Neural cell (in vitro differentiated cells): ENCODE results near the gene TBC1D10B. TPM values are rescaled to one million over a fixed set of nuclear protein-coding genes. Genes with fewer than 3 reads are reported as not detected.

Experiments used
- H2AFZ ChIP-seq: fragments of 200-600, 300-800 bp; sonication (generic), shearing (Covaris generic); 2 replicates; pipeline ENCODE4 v1.6.0; 2014; ENCODE audit warnings: low read depth, mild to moderate bottlenecking, antibody characterized with exemption, low read length, moderate library complexity
- H3F3A ChIP-seq: fragments of 200-600 bp; shearing (Covaris generic); 2 replicates; pipeline ENCODE4 v1.6.1; 2016; ENCODE audit warnings: mild to moderate bottlenecking, moderate library complexity, mixed read lengths, antibody characterized with exemption, low read length; ENCODE audit not compliant: insufficient read depth, poor library complexity, severe bottlenecking
- H3K27ac ChIP-seq: fragments of 200-600, 300-800 bp; sonication (generic), shearing (Covaris generic); 2 replicates; pipeline ENCODE4 v1.5.1; 2014; ENCODE audit warnings: mild to moderate bottlenecking, low read length, moderate library complexity
- H3K27me3 ChIP-seq: fragments of 300-800, 200-600 bp; sonication (generic), shearing (Covaris generic); 2 replicates; pipeline ENCODE4 v1.6.0; 2014; ENCODE audit warnings: mild to moderate bottlenecking, low read depth, low read length, moderate library complexity; ENCODE audit not compliant: insufficient read depth
- H3K36me3 ChIP-seq: fragments of 300-800, 200-600 bp; sonication (generic), shearing (Covaris generic); 2 replicates; pipeline ENCODE4 v1.5.1; 2014; ENCODE audit warnings: mild to moderate bottlenecking, antibody characterized with exemption, low read length, moderate library complexity; ENCODE audit not compliant: insufficient read depth
- H3K4me2 ChIP-seq: fragments of 300-800, 200-600 bp; sonication (generic), shearing (Covaris generic); 2 replicates; pipeline ENCODE4 v1.6.0; 2014; ENCODE audit warnings: mild to moderate bottlenecking, low read length
- H3K4me3 ChIP-seq: fragments of 300-800, 200-600 bp; sonication (generic), shearing (Covaris generic); 2 replicates; pipeline ENCODE4 v1.5.1; 2014; ENCODE audit warnings: mild to moderate bottlenecking, low read length, moderate library complexity
- H3K79me2 ChIP-seq: fragments of 200-600 bp; shearing (Covaris generic); replicated peaks from 2 replicates; pipeline ENCODE4 v1.6.0; 2014; ENCODE audit warnings: mild to moderate bottlenecking, low read length, moderate library complexity; ENCODE audit not compliant: insufficient read depth
- H3K9ac ChIP-seq: fragments of 300-800, 200-600 bp; sonication (generic), shearing (Covaris generic); 2 replicates; pipeline ENCODE4 v1.6.1; 2016; ENCODE audit warnings: mild to moderate bottlenecking, low read length, mixed read lengths
- H3K9me2 ChIP-seq: fragments of 200-600 bp; shearing (Covaris generic); 2 replicates; pipeline ENCODE4 v1.6.1; 2016; ENCODE audit warnings: mild to moderate bottlenecking, low read length, mixed read lengths; ENCODE audit not compliant: insufficient read depth
- H3K9me3 ChIP-seq: fragments of 200-600, 300-800 bp; sonication (generic), shearing (Covaris generic); 2 replicates; pipeline ENCODE4 v1.6.1; 2016; ENCODE audit warnings: mild to moderate bottlenecking, mixed run types, low read length, moderate library complexity, mixed read lengths
- H4K20me1 ChIP-seq: fragments of 200-600 bp; shearing (Covaris generic); 2 replicates; pipeline ENCODE4 v1.6.1; 2016; ENCODE audit warnings: mild to moderate bottlenecking, mixed run types; ENCODE audit not compliant: insufficient read depth
- CTCF ChIP-seq: fragments of 450-650 bp; IDR thresholded peaks from 2 replicates; pipeline ENCODE4 v1.5.1; 2014; ENCODE audit warnings: antibody characterized with exemption, mild to moderate bottlenecking, moderate library complexity; ENCODE audit not compliant: poor library complexity, severe bottlenecking
- EP300 ChIP-seq: fragments of 450-650 bp; conservative IDR thresholded peaks from 2 replicates; pipeline ENCODE4 v1.6.1; 2014; ENCODE audit warnings: antibody characterized with exemption, mild to moderate bottlenecking, moderate library complexity; ENCODE audit not compliant: poor library complexity, severe bottlenecking
- EZH2 ChIP-seq: fragments of 200-600, 300-800 bp; shearing (Covaris generic), sonication (generic); IDR thresholded peaks from 2 replicates; pipeline ENCODE4 v1.6.1; 2014; ENCODE audit warnings: antibody characterized with exemption, low read length, borderline replicate concordance, mild to moderate bottlenecking; ENCODE audit not compliant: insufficient read depth, poor library complexity, severe bottlenecking
- MXI1 ChIP-seq: fragments of 450-650 bp; conservative IDR thresholded peaks from 2 replicates; pipeline ENCODE4 v1.6.1; 2014; ENCODE audit warnings: antibody characterized with exemption, mild to moderate bottlenecking; ENCODE audit not compliant: poor library complexity, severe bottlenecking
- POLR2AphosphoS5 ChIP-seq: IDR thresholded peaks from 2 replicates; pipeline ENCODE4 v1.6.1; 2012
- RAD21 ChIP-seq: fragments of 450-650 bp; conservative IDR thresholded peaks from 2 replicates; pipeline ENCODE4 v1.6.1; 2014; ENCODE audit warnings: antibody characterized with exemption, mild to moderate bottlenecking, moderate library complexity
- REST ChIP-seq: IDR thresholded peaks from 2 replicates; pipeline ENCODE4 v1.6.1; 2012; ENCODE audit warnings: borderline replicate concordance
- SMC3 ChIP-seq: fragments of 450-650 bp; conservative IDR thresholded peaks from 2 replicates; pipeline ENCODE4 v1.6.1; 2014; ENCODE audit warnings: antibody characterized with exemption, mild to moderate bottlenecking, moderate library complexity; ENCODE audit not compliant: poor library complexity
- TAF1 ChIP-seq: IDR thresholded peaks from 2 replicates; pipeline ENCODE4 v1.6.1; 2012; ENCODE audit warnings: low read depth
- polyA plus RNA-seq: library from polyadenylated mRNA; depleted of rRNA; stranded (reverse); fragments of >200 nt; gene quantifications from 2 replicates; pipeline ENCODE4 v1.2.3, GENCODE V29; 2014

Gene TBC1D10B
- polyA plus RNA-seq, 1 donor from 2014 or later = 24.1 TPM

GRCh38 chr16:30413112-30413806, 43.0 kb upstream of the TBC1D10B start:
- Histone ChIP-seq H3K4me2 (no peak overlapping the region), H3K36me3 (no peaks in the 10 kb centered on the region), H3K4me3 (no peak overlapping the region), H3K79me2 (peaks cover 3% of the 10 kb centered on the region), H3K9me2 (no peaks in the 10 kb centered on the region), H3F3A (peaks cover 2% of the 10 kb centered on the region), H3K27ac (no peak overlapping the region), H3K9me3 (no peaks in the 10 kb centered on the region), H3K27me3 (no peaks in the 10 kb centered on the region), H3K9ac (no peak overlapping the region), H4K20me1 (no peaks in the 10 kb centered on the region), H2AFZ (no peak overlapping the region)
- TF ChIP-seq CTCF (no peak), EP300 (no peak), EZH2 (no peak), POLR2AphosphoS5 (no peak), TAF1 (no peak), RAD21 (no peak), REST (no peak), SMC3 (no peak), MXI1 (no peak)

- Histone ChIP-seq H4K20me1 (no peaks in the 10 kb centered on the region), H3K27ac (no peak overlapping the region), H3K9me3 (no peaks in the 10 kb centered on the region), H3K27me3 (no peaks in the 10 kb centered on the region), H3K4me2 (no peak overlapping the region), H3F3A (no peaks in the 10 kb centered on the region), H3K9ac (no peak overlapping the region), H3K4me3 (no peak overlapping the region), H3K9me2 (no peaks in the 10 kb centered on the region), H2AFZ (no peak overlapping the region), H3K79me2 (peaks cover 5% of the 10 kb centered on the region), H3K36me3 (no peaks in the 10 kb centered on the region)
- TF ChIP-seq MXI1 (peak; percentile 32), REST (no peak), TAF1 (no peak), RAD21 (peak; percentile 87), EP300 (no peak), CTCF (peak; percentile 92), EZH2 (no peak), POLR2AphosphoS5 (no peak), SMC3 (peak; percentile 81)
Measured at GRCh38 chr16:30409125-30410060, 39.1 kb upstream of the TBC1D10B start.
